ENCODE measurements around the gene IL13.
A peak's percentile ranks its signal among the peaks of the same experiment; 100 is the strongest.
"Not testable (repeated sequence)": the region's sequence is repeated elsewhere in the genome, so short reads cannot be mapped to it uniquely, and the experiment has no call there.

The IL13 gene

DNA sequence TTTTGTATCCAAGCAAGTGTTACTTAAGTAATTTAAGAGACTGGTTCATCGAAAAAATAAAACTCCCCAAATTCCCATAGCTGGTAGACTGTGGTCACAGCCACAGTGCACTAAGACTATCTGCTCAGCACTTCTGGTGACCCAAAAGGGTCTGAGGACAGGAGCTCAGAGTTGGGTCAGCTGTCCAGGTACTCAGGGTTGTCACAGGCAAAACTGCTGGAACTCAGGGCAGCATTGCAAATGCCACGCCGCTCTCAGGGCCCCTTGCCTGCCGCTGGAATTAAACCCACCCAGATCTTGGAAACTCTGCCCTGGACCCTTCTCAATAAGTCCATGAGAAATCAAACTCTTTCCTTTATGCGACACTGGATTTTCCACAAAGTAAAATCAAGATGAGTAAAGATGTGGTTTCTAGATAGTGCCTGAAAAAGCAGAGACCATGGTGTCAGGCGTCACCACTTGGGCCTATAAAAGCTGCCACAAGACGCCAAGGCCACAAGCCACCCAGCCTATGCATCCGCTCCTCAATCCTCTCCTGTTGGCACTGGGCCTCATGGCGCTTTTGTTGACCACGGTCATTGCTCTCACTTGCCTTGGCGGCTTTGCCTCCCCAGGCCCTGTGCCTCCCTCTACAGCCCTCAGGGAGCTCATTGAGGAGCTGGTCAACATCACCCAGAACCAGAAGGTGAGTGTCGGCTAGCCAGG is at the start of gene IL13:
Gene IL13 (plus strand): TSS at position 498 of the 705 bp plus-strand sequence. CDS start 14 bp downstream, at position 512.
- no peak for DNase-seq

DNA sequence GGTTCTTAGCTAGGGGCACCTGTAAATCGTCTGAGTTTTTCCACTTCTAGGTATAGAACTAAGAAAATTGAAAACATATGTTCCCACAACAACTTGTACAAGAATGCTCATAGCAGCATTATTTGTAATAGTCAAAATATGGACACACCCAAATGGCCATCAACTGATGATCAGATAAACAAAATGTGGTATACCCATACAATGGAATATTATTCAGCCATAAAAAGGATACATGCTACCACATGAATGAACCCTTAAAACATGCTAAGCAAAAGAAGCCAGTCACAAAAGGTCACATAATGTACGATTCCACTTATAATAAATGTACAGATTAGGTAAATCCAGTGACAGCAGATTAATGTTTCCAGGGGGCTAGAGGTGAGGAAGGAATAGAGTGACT is 46.0 kb upstream of the IL13 start:
- DNase-seq, result no peak

DNA sequence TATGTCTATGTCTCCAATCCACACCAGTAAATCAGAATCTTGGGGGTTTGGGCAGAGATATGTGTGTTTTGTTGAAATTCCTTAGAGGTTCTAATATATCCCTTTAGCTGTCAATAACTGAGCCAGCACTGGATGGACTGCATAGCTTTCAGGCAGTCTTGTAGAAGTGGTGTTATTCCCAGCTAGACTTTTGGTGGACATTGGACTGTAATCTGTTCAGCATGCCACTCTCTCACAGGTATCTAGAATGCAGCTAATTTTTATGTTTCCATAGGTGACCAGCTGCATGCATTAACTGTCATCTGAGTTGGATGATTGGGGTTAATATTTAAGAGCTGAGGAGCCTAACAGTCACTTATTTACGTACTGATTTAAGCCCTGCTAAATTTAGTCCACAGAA is 45.1 kb upstream of the IL13 start:
- DNase-seq, result no peak

DNA sequence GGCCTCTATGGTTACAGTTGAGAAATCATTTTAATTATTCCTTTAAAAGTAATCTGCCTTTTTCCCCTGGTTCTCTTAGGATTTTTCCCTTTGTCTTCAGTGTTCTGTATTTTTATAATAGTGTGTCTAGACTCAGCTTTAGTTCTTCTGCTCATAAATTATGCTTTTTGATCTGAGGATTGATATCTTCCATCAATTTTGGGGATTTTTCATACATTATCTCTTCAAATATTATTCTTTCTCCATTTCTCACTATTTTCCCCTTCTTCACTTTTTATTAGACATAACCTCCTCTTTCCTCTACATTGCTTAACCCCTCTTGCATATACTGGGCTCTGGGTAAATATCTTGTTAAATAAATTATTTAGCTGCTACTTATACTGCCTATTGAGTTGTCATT is 36.3 kb upstream of the IL13 start:
- DNase-seq, result no peak

DNA sequence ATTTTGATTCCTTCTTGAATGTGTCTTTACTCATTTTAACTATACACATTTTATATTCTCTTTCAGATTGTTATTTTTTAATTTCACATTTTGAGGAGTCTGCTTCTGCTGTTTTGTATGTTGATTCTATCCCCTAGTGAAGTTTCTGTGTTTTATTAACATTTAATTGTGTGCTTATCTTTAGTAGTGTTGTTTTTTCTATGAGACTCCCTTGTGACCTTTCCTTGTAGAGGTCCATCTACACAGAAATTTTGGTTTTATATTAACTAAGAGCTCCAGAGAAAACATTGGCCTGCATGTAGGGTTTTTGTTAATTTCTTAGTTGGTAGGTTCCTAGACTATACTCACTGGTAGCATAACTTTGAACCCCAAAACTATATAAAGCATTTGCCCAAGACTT is 35.4 kb upstream of the IL13 start:
- DNase-seq, result no peak

DNA sequence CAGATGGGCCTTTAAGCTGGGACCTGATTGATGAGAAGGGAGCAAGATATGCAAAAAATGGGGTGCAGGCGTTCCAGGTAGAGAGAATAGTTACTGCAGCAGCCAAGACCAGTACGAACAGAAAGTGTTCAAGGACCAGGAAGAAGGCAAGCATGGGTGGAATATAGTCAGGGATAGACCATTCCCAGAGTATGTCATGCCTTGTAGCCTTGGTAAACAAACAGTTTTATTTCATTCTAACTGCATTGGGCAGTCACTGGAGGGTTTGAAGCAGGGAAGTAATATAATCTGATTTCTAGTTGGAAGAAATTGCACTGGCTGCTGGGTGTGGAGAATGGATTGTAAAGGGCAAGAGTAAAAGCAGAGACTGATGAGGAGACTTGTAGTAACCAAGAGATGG is 30.5 kb upstream of the IL13 start:
- DNase-seq, result no peak

GRCh38 chr5:132628814-132629213 is 29.2 kb upstream of the IL13 start:
- no peak for DNase-seq

DNA sequence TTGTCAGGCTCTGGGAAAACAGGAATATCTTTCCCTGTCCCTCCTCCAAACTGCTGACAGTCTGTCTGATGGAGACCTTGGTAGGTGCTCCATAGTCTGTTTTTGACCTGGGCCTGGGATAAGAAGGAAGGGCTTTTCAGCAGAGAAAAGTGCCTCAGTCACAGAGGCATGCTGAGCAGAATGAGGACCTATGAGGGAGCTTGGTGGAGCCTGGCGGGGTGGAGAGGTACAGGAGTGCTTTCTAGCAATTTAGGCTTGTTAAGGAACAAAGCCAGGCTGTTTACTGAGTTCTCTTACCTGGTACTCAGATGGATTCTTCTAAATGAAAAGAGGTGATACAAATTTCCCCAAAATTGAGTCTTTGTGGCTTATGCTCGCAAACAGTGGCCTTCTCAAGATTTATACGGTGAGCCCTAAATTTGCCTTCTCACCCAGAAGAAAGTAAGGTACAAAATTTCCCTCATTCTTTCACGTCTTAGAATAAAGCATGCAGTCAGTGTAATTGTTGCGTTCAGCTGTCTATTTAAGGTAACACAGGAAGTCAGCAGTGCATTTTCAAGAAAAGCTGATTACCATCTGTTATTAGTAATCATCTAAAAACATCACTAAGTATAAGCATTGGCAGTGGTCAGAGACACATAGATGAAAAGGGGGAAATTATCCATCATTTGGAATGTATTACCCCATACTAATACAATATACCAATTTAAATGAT is 28.6 kb upstream of the IL13 start:
- DNase-seq, result peak; percentile 25

- not testable (repeated sequence) for DNase-seq
Observed at GRCh38 chr5:132633587-132633986, 24.4 kb upstream of the IL13 start.

- DNase-seq, result no peak
Observed at GRCh38 chr5:132635873-132636272, 22.1 kb upstream of the IL13 start.

DNA sequence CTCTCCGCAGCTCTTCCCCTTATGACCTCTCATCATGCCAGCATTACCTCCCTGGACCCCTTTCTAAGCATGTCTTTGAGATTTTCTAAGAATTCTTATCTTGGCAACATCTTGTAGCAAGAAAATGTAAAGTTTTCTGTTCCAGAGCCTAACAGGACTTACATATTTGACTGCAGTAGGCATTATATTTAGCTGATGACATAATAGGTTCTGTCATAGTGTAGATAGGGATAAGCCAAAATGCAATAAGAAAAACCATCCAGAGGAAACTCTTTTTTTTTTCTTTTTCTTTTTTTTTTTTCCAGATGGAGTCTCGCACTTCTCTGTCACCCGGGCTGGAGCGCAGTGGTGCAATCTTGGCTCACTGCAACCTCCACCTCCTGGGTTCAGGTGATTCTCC is 20.7 kb upstream of the IL13 start:
- no peak for DNase-seq

GRCh38 chr5:132639706-132640130 is 18.3 kb upstream of the IL13 start:
- no peak for DNase-seq

GRCh38 chr5:132640613-132641012 is 17.4 kb upstream of the IL13 start:
- DNase-seq, result no peak

DNA sequence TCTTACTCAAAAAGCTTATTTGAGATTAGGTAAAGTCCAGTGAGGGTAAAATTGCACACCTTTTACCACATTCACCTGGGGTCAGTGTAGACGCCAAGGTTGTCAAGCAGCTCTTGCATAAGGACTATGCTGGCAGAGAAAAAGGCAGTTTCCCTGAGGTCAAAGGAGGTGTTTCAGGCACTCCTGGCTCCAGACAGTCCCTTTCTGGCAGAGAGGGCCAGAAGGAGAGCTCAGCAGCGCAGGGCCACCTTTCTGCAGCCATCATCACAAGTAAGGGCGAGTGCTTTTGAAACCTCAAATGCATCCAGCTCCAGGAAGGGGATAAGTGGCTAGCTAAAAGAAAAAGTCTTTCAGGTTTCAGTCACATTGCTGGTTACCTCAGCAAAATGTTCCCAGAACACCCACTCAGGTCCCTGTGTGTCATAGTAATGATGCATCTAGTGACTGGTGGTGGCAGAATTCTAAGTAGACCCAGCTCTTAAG is 16.7 kb upstream of the IL13 start:
- DNase-seq, result no peak

DNA sequence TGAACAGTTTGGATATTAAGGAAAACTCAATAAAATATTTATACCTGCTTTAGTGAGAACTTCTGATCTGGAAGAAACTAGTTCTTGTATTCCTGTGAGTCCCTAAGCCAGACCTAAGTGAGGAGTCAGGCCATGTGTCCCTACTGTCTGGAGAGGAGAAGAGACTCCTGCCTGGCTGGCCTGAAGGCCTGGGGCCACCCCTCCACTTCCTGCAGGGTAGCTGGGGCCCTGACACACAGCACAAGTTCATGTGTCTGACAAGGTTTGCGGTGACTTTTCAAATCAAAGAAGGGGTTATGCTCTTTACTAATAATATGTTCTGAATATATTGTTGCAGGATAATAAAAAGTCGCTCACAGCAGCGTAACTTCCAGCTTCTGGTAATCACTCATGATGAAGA is 16.1 kb upstream of the IL13 start:
- DNase-seq, result no peak

DNA sequence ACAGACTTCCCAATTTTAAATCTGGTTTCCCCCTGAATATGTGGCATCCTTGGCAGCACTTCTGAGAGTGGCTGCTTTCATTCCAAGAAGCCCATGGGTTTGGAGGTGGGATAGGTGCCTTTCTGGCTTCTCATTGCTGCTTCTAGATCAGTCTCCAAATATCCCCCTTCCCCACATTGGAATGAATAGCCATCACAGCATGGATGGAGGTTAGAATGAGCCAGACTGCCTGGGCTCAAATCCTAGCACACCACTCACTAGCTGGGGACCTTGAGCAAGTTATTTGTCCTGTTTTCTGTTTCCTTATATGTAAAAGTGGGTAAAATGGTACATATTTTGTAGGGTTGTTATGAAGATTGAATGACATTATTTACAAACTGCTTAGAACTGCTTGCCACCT is 13.8 kb upstream of the IL13 start:
- DNase-seq, result no peak

DNA sequence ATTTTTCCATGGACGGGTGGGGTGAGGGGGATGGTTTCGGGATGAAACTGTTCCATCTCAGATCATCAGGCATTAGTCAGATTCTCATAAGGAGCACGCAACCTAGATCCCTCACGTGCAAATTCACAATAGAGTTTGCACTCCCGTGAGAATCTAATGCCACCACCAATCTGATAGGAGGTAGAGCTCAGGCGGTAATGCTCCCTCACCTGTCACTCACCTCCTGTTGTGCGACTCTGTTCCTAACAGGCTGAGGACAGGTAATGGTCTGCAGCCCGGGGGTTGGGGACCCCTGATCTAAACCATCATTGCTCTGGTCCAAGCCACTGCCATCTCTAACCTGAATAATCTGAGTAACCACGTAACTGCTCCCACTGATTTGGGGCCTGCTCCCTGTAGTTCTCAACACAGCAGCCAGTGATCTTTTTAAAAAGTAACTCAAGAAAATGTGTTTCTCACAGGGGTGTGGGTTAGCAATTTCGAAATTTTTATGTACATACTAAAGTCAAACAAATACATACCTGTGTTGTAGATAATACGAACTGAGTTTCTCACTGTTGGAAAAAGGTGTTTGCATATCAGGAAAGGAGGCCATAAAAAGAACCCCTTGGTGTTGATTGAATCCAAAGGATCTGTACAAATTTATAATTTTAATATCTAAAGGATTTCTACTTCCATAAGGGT is 11.2 kb upstream of the IL13 start:
- no peak for DNase-seq

DNA sequence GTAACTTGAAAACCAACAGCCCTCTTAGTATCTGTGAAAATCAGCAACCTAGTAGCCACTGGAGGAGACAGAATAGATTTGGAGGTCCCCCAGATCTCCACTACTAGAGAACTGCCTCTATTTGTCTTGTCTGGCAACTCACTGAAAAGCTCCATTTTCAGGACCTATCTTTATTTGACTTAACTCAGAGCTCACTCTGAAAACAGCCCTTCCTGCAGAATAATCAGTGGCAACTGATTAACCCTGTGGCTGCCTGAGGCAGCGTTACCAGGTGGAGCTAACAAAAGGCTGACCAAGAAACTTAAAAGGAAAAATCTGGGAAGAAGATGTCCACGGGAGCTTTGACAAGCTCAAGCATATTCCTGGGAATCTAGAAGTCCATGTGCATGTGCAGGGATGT is 10.5 kb upstream of the IL13 start:
- DNase-seq, result no peak

DNA sequence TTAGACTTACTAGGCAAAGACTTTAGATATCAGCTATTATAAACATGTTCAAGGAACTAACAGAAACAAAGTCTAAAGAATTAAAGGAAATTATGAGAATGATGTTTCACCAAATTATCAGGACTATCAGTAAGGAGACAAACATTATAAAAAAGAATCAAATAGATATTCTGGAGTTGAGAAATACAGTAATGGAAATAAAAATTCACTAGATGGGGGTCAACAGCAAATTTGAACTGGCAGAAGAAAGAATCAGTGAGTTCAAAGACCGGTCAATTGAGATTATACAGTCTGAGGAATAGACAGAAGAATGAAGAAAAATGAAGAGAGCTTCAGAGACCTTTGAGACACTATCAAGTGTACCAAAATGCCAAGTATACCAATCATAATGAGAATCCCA is 9.6 kb upstream of the IL13 start:
- DNase-seq, result no peak

DNA sequence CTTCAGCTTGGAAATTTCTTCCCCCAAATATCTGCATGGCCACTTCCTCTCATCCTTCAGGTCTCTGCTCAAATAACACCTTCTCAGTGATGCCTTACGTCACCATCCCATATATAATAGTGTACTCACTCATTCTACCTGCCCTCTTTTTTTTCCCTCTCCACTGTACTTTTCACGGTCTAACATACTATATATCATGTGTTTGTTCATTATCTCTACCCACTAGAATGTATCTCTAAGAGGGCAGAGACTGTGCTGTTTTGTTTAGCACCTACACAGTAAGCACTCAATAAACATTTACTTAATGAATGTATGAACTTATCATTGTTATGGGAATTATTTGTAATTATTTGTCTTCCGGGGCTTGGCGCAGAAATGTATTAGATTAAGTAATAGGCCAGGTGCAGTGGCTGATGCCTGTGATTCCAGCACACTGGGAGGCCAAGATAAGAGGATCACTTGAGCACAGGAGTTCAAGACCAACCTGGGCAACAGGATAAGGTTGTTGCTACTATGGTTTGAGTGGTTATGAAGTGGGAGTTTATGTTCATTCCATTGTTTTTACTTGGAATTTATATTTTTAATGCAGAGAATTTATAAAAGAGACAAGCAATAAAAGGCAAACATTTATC is 6.0 kb upstream of the IL13 start:
- DNase-seq, result no peak

GRCh38 chr5:132653716-132654115 is 4.3 kb upstream of the IL13 start:
- no peak for DNase-seq

- DNase-seq, result peak; percentile 44
Observed at GRCh38 chr5:132655821-132656773, 1.9 kb upstream of the IL13 start.
